ENCODE measurements around the gene PRIMA1.
A peak's percentile ranks its signal among the peaks of the same experiment; 100 is the strongest.

Gene PRIMA1

DNA sequence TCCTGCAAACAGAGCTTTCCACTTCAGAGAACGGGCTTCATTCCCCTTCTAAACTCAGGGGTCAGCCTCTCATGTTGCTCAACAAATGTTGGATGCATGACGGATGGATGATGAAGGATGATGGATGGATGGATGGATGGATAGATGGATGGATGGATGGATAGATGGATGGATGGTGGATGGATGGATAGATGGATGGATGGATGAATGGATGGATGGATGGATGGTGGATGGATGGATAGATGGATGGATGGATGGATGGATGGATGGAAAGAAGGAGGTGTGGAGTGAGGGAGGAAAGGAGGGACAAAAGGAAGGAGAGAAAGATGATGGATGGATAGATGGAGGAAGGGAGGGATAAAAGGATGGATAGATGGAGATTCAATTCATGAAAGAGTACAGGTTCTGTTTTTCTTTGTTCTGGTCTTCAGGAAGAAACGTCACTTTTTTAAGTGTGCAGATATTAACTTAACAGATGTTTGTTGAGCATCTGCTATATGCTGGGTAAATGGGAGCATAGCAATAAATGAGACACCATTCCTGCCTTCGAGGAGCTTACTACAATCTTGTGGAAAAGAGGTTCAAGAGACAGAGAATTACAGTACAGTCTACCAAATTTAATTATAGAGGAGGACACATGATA is 41.7 kb upstream of the PRIMA1 start:
- Histone ChIP-seq H3K9me3 (ENCODE audit: severe bottlenecking) (no peaks in the 10 kb centered on the region), H3K27ac (no peak overlapping the region), H3K4me3 (ENCODE audit: low read depth, low read length) (no peak overlapping the region), H3K36me3 (no peaks in the 10 kb centered on the region), H3K27me3 (ENCODE audit: insufficient read depth, low read depth, severe bottlenecking) (no peaks in the 10 kb centered on the region)
- DNase-seq = no peak
- no peak for TF ChIP-seq CTCF (IDR thresholded peaks at IDR 0.05; ENCODE audit: low read depth, low read length)

DNA sequence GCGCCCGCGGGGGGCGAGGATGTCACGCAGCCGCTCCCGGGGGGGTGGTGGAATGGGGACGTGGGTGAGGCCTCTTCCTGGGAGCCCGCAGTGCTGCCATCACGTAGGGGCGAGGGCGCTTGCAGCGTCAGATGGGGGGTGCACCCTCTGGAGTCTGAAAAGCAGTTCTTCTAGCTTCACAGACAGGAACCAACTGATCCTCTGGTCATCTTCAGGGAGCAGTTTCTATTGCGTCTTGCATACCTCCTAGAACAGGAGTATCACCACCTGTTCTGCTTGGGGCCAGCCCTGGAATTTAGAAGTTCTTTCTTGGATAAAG is 36.9 kb upstream of the PRIMA1 start:
- Histone ChIP-seq H3K27ac (no peak overlapping the region), H3K27me3 (ENCODE audit: insufficient read depth, low read depth, severe bottlenecking) (no peaks in the 10 kb centered on the region), H3K36me3 (no peaks in the 10 kb centered on the region), H3K4me3 (ENCODE audit: low read depth, low read length) (no peak overlapping the region), H3K9me3 (ENCODE audit: severe bottlenecking) (no peaks in the 10 kb centered on the region)
- TF ChIP-seq CTCF (IDR thresholded peaks at IDR 0.05; ENCODE audit: low read depth, low read length) = no peak
- no peak for DNase-seq

GRCh38 chr14:93824518-93825234 is 36.4 kb upstream of the PRIMA1 start:
- H3K27me3 ChIP-seq (ENCODE audit: insufficient read depth, low read depth, severe bottlenecking) = no peaks in the 10 kb centered on the region
- DNase-seq = peak; percentile 14
- H3K9me3 ChIP-seq (ENCODE audit: severe bottlenecking) = no peaks in the 10 kb centered on the region
- TF ChIP-seq CTCF (IDR thresholded peaks at IDR 0.05; ENCODE audit: low read depth, low read length) = peak; percentile 39
- H3K36me3 ChIP-seq = no peaks in the 10 kb centered on the region
- no peak overlapping the region for H3K27ac ChIP-seq
- no peak overlapping the region for H3K4me3 ChIP-seq (ENCODE audit: low read depth, low read length)

DNA sequence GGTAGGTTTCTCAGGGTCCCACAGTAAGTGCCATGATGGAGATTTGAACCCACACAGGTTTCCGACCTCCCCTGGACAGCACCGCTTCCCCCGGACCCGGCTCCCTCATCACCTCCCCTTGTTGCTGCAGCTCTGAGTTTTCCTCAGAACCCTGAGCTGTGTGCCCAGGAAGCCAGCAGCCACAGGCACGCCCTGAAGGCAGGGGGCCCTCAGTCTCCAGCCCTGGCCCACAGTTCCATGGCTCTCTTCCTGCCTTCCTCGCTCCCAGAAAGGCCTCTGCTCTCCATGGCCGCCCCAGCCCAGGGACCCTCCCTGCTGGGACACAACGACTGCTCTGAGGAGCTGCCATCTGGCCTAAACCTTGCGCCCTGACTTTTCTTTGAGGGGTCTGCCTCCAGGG is 35.8 kb upstream of the PRIMA1 start:
- no peak for TF ChIP-seq CTCF (IDR thresholded peaks at IDR 0.05; ENCODE audit: low read depth, low read length)
- DNase-seq = no peak
- Histone ChIP-seq H3K4me3 (ENCODE audit: low read depth, low read length) (no peak overlapping the region), H3K27me3 (ENCODE audit: insufficient read depth, low read depth, severe bottlenecking) (no peaks in the 10 kb centered on the region), H3K36me3 (no peaks in the 10 kb centered on the region), H3K9me3 (ENCODE audit: severe bottlenecking) (no peaks in the 10 kb centered on the region), H3K27ac (no peak overlapping the region)

DNA sequence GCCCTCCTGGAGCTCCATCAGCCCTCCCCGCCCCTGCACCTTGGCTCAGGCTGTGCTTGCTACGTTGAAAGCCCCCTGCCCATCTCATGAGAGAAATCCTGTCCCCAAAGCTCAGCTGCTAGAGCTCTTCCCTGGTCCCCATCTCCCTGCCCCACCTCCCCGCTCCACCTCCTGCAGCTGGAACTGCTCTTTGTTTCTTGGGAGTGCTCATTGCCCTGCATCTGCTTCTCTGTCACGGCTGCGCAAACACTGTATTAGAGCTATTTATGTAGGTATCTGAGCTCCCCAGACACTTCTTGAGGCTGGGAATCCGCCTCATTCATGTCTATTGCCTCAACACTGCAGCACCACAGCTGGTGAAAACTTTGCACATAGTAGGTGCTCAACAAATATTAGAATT is 32.8 kb upstream of the PRIMA1 start:
- H3K27ac ChIP-seq = no peak overlapping the region
- H3K27me3 ChIP-seq (ENCODE audit: insufficient read depth, low read depth, severe bottlenecking) = no peaks in the 10 kb centered on the region
- H3K9me3 ChIP-seq (ENCODE audit: severe bottlenecking) = no peaks in the 10 kb centered on the region
- H3K36me3 ChIP-seq = no peaks in the 10 kb centered on the region
- no peak for DNase-seq
- no peak overlapping the region for H3K4me3 ChIP-seq (ENCODE audit: low read depth, low read length)
- TF ChIP-seq CTCF (IDR thresholded peaks at IDR 0.05; ENCODE audit: low read depth, low read length) = no peak

- Histone ChIP-seq H3K36me3 (no peaks in the 10 kb centered on the region), H3K9me3 (ENCODE audit: severe bottlenecking) (peaks cover 5% of the 10 kb centered on the region), H3K27me3 (ENCODE audit: insufficient read depth, low read depth, severe bottlenecking) (no peaks in the 10 kb centered on the region), H3K4me3 (ENCODE audit: low read depth, low read length) (no peak overlapping the region), H3K27ac (no peak overlapping the region)
- TF ChIP-seq CTCF (IDR thresholded peaks at IDR 0.05; ENCODE audit: low read depth, low read length) = no peak
- DNase-seq = no peak
Measured at GRCh38 chr14:93818857-93819256, 30.6 kb upstream of the PRIMA1 start.
